Activated naive CD8-positive, alpha-beta T cell treated with anti-CD3 and anti-CD28 coated beads, Interleukin-2, amount 50 U/mL, for 24 hours (primary cell): ENCODE data around the gene PRELP.
A peak's percentile ranks its signal among the peaks of the same experiment; 100 is the strongest.
"Not testable (repeated sequence)": the region's sequence is repeated elsewhere in the genome, so short reads cannot be mapped to it uniquely, and the experiment has no call there.

Experiments
- ATAC-seq: fragments of 150-1000 bp; cut with Tn5 transposase; one replicate; pipeline ENCODE4 v1.10.0; 2021
- DNase-seq: peaks from one replicate; pipeline ENCODE4 v3.0.0; 2021
- H3K27ac Mint-ChIP-seq: one replicate; pipeline ENCODE4 v1.8.0; 2021; ENCODE audit warnings: mild to moderate bottlenecking, mixed read lengths
- H3K27me3 Mint-ChIP-seq: one replicate; pipeline ENCODE4 v1.8.0; 2021; ENCODE audit warnings: mixed read lengths
- H3K36me3 Mint-ChIP-seq: one replicate; pipeline ENCODE4 v1.8.0; 2021; ENCODE audit warnings: low read depth, mixed read lengths
- H3K4me1 Mint-ChIP-seq: one replicate; pipeline ENCODE4 v1.8.0; 2021; ENCODE audit warnings: mixed read lengths
- H3K4me3 Mint-ChIP-seq: one replicate; pipeline ENCODE4 v1.8.0; 2021; ENCODE audit warnings: mild to moderate bottlenecking, moderate library complexity, mixed read lengths
- H3K9me3 Mint-ChIP-seq: one replicate; pipeline ENCODE4 v1.8.0; 2021; ENCODE audit warnings: mixed read lengths

The PRELP gene

GRCh38 chr1:203513585-203514031 lies 38.0 kb downstream of the PRELP start:
- H3K4me1 Mint-ChIP-seq = peaks cover 26% of the 10 kb centered on the region

GRCh38 chr1:203516184-203516583 lies 40.6 kb downstream of the PRELP start:
- no peaks in the 10 kb centered on the region for H3K9me3 Mint-ChIP-seq
- no peak overlapping the region for H3K4me3 Mint-ChIP-seq
- no peaks in the 10 kb centered on the region for H3K36me3 Mint-ChIP-seq
- ATAC-seq (no peak), DNase-seq (no peak)
- H3K4me1 Mint-ChIP-seq = peaks cover 26% of the 10 kb centered on the region
- no peaks in the 10 kb centered on the region for H3K27me3 Mint-ChIP-seq
- no peak overlapping the region for H3K27ac Mint-ChIP-seq

More at GRCh38 chr1:203513585-203514031, 38.0 kb downstream of the PRELP start:
- Mint-ChIP-seq H3K4me3 (no peak overlapping the region), H3K27me3 (no peaks in the 10 kb centered on the region), H3K27ac (peak overlapping the region; percentile 81), H3K36me3 (no peaks in the 10 kb centered on the region), H3K9me3 (no peaks in the 10 kb centered on the region)
- ATAC-seq = no peak
- DNase-seq = no peak

- H3K27me3 Mint-ChIP-seq = no peaks in the 10 kb centered on the region
- H3K4me3 Mint-ChIP-seq = no peak overlapping the region
- no peak overlapping the region for H3K27ac Mint-ChIP-seq
- no peaks in the 10 kb centered on the region for H3K36me3 Mint-ChIP-seq
- DNase-seq (no peak), ATAC-seq (no peak)
- no peaks in the 10 kb centered on the region for H3K9me3 Mint-ChIP-seq
- H3K4me1 Mint-ChIP-seq = peaks cover 26% of the 10 kb centered on the region
Observed at GRCh38 chr1:203516906-203517305, 41.3 kb downstream of the PRELP start.

- H3K27me3 Mint-ChIP-seq = no peaks in the 10 kb centered on the region
- H3K4me3 Mint-ChIP-seq = no peak overlapping the region
- H3K9me3 Mint-ChIP-seq = no peaks in the 10 kb centered on the region
- no peak overlapping the region for H3K27ac Mint-ChIP-seq
- H3K4me1 Mint-ChIP-seq = peaks cover 22% of the 10 kb centered on the region
- no peaks in the 10 kb centered on the region for H3K36me3 Mint-ChIP-seq
- DNase-seq = no peak
- no peak for ATAC-seq
Observed at GRCh38 chr1:203517426-203518110, 42.0 kb downstream of the PRELP start.

- not testable (repeated sequence) for H3K9me3 Mint-ChIP-seq, H3K27me3 Mint-ChIP-seq, ATAC-seq, H3K27ac Mint-ChIP-seq, DNase-seq, H3K4me3 Mint-ChIP-seq, H3K36me3 Mint-ChIP-seq
- peaks cover 16% of the 10 kb centered on the region for H3K4me1 Mint-ChIP-seq
Observed at GRCh38 chr1:203518139-203518538, 42.5 kb downstream of the PRELP start.

- H3K36me3 Mint-ChIP-seq = no peaks in the 10 kb centered on the region
- H3K4me3 Mint-ChIP-seq = no peak overlapping the region
- no peak for ATAC-seq
Observed at GRCh38 chr1:203518541-203518940, 42.9 kb downstream of the PRELP start.

GRCh38 chr1:203519053-203519840 lies 43.6 kb downstream of the PRELP start:
- DNase-seq = no peak
- Mint-ChIP-seq H3K4me1 (peaks cover 5% of the 10 kb centered on the region), H3K9me3 (no peaks in the 10 kb centered on the region), H3K27me3 (no peaks in the 10 kb centered on the region), H3K36me3 (no peaks in the 10 kb centered on the region), H3K27ac (no peak overlapping the region), H3K4me3 (no peak overlapping the region)
- ATAC-seq = no peak

More at GRCh38 chr1:203518541-203518940, 42.9 kb downstream of the PRELP start:
- Mint-ChIP-seq H3K9me3 (no peaks in the 10 kb centered on the region), H3K27me3 (no peaks in the 10 kb centered on the region), H3K4me1 (peaks cover 12% of the 10 kb centered on the region), H3K27ac (no peak overlapping the region)
- no peak for DNase-seq

GRCh38 chr1:203519896-203520295 lies 44.3 kb downstream of the PRELP start:
- Mint-ChIP-seq H3K4me3 (no peak overlapping the region), H3K27ac (no peak overlapping the region), H3K4me1 (peaks cover 2% of the 10 kb centered on the region), H3K36me3 (no peaks in the 10 kb centered on the region), H3K27me3 (no peaks in the 10 kb centered on the region), H3K9me3 (no peaks in the 10 kb centered on the region)
- DNase-seq (no peak), ATAC-seq (no peak)

GRCh38 chr1:203520315-203520714 lies 44.7 kb downstream of the PRELP start:
- no peaks in the 10 kb centered on the region for H3K27me3 Mint-ChIP-seq
- H3K4me1 Mint-ChIP-seq = no peaks in the 10 kb centered on the region
- no peak for DNase-seq
- H3K36me3 Mint-ChIP-seq = no peaks in the 10 kb centered on the region
- no peak overlapping the region for H3K27ac Mint-ChIP-seq
- no peak for ATAC-seq
- no peaks in the 10 kb centered on the region for H3K9me3 Mint-ChIP-seq
- H3K4me3 Mint-ChIP-seq = no peak overlapping the region

- ATAC-seq (no peak), DNase-seq (no peak)
- Mint-ChIP-seq H3K4me3 (no peak overlapping the region), H3K27ac (no peak overlapping the region), H3K36me3 (no peaks in the 10 kb centered on the region), H3K27me3 (no peaks in the 10 kb centered on the region), H3K4me1 (no peaks in the 10 kb centered on the region), H3K9me3 (no peaks in the 10 kb centered on the region)
Observed at GRCh38 chr1:203521074-203521794, 45.6 kb downstream of the PRELP start.

- H3K36me3 Mint-ChIP-seq = no peaks in the 10 kb centered on the region
- no peak overlapping the region for H3K4me3 Mint-ChIP-seq
- ATAC-seq (no peak), DNase-seq (no peak)
- no peaks in the 10 kb centered on the region for H3K4me1 Mint-ChIP-seq
- H3K27me3 Mint-ChIP-seq = no peaks in the 10 kb centered on the region
- H3K9me3 Mint-ChIP-seq = no peaks in the 10 kb centered on the region
- H3K27ac Mint-ChIP-seq = no peak overlapping the region
Observed at GRCh38 chr1:203521812-203522211, 46.2 kb downstream of the PRELP start.

- DNase-seq (no peak), ATAC-seq (no peak)
- no peaks in the 10 kb centered on the region for H3K4me1 Mint-ChIP-seq
- H3K27ac Mint-ChIP-seq = no peak overlapping the region
- no peaks in the 10 kb centered on the region for H3K27me3 Mint-ChIP-seq
- H3K36me3 Mint-ChIP-seq = no peaks in the 10 kb centered on the region
- H3K9me3 Mint-ChIP-seq = no peaks in the 10 kb centered on the region
- H3K4me3 Mint-ChIP-seq = no peak overlapping the region
Observed at GRCh38 chr1:203522237-203522636, 46.6 kb downstream of the PRELP start.

- Mint-ChIP-seq H3K36me3 (no peaks in the 10 kb centered on the region), H3K9me3 (no peaks in the 10 kb centered on the region), H3K4me3 (no peak overlapping the region), H3K27me3 (no peaks in the 10 kb centered on the region), H3K27ac (no peak overlapping the region), H3K4me1 (no peaks in the 10 kb centered on the region)
- DNase-seq (no peak), ATAC-seq (no peak)
Observed at GRCh38 chr1:203523667-203524066, 48.1 kb downstream of the PRELP start.

GRCh38 chr1:203524152-203524551 lies 48.5 kb downstream of the PRELP start:
- H3K27me3 Mint-ChIP-seq = no peaks in the 10 kb centered on the region
- H3K27ac Mint-ChIP-seq = no peak overlapping the region
- no peak overlapping the region for H3K4me3 Mint-ChIP-seq
- DNase-seq (no peak), ATAC-seq (no peak)
- H3K36me3 Mint-ChIP-seq = no peaks in the 10 kb centered on the region
- peaks cover 2% of the 10 kb centered on the region for H3K4me1 Mint-ChIP-seq
- H3K9me3 Mint-ChIP-seq = no peaks in the 10 kb centered on the region

- no peak for ATAC-seq
- Mint-ChIP-seq H3K27ac (no peak overlapping the region), H3K27me3 (no peaks in the 10 kb centered on the region), H3K36me3 (no peaks in the 10 kb centered on the region), H3K4me1 (peaks cover 5% of the 10 kb centered on the region), H3K4me3 (no peak overlapping the region), H3K9me3 (no peaks in the 10 kb centered on the region)
- DNase-seq = no peak
Observed at GRCh38 chr1:203524824-203525223, 49.2 kb downstream of the PRELP start.
